HG03060 (cell line): Measurements from ENCODE around the gene INTS12.

ENCODE experiments used
- ATAC-seq: cut with Tn5 transposase; IDR thresholded peaks from one replicate; pipeline ENCODE4 v1.9.1; 2021; ENCODE audit warnings: low read depth, moderate number of reproducible peaks; ENCODE audit not compliant: unreplicated experiment

INTS12 gene

DNA sequence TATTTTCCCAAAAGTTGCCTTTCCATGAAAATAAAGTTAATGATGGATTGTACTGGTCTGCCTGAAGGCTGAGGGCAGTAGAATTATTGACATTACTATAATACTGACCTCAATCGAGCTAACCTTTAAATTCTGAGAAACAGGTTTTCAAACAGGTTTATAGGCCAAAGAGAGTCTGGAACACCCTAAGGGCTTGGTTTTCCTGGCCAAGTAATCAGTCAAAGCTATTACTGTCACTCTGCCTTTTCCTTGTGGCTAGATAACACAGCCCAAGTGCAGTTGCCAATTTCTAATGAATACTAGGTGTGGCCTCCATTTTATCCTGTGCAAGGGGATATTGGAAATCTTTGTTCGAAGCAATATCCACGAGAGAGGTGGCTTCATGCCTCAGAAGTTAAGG is 75.2 kb downstream of the INTS12 start:
- ATAC-seq, result no peak
